GM23338 (cell line): ENCODE measurements around the gene FLNB. TPM values are rescaled to one million over a fixed set of nuclear protein-coding genes. Genes with fewer than 3 reads are reported as not detected.
A peak's percentile ranks its signal among the peaks of the same experiment; 100 is the strongest.

Experiments used
- ATAC-seq: fragments of 200-7000 bp; cut with Tn5 transposase; 3 replicates; pipeline ENCODE4 v1.9.1; 2020
- DNase-seq: peaks from one replicate; pipeline ENCODE4 v3.0.0-alpha.2; 2015; ENCODE audit warnings: low spot score
- H2AFZ ChIP-seq: fragments of 200-600 bp; sonication (generic); 2 replicates; pipeline ENCODE4 v1.8.0; 2016; ENCODE audit warnings: antibody characterized with exemption, mild to moderate bottlenecking, moderate library complexity
- H3F3A ChIP-seq: fragments of 200-600 bp; sonication (generic); replicated peaks from 2 replicates; pipeline ENCODE4 v1.8.0; 2017; ENCODE audit warnings: antibody characterized with exemption, mixed run types, low read depth
- H3K27ac ChIP-seq: fragments of 200-600 bp; sonication (generic); 2 replicates; pipeline ENCODE4 v1.6.1; 2016; ENCODE audit warnings: low read depth
- H3K27me3 ChIP-seq: fragments of 200-600 bp; sonication (generic); 2 replicates; pipeline ENCODE4 v1.8.0; 2016; ENCODE audit warnings: mild to moderate bottlenecking, mixed run types, moderate library complexity; ENCODE audit not compliant: insufficient read depth
- H3K36me3 ChIP-seq: fragments of 200-600 bp; sonication (generic); 2 replicates; pipeline ENCODE4 v1.8.0; 2016; ENCODE audit warnings: mild to moderate bottlenecking; ENCODE audit not compliant: insufficient read depth
- H3K4me1 ChIP-seq: fragments of 200-600 bp; sonication (generic); 2 replicates; pipeline ENCODE4 v1.8.0; 2016; ENCODE audit warnings: mild to moderate bottlenecking, moderate library complexity; ENCODE audit not compliant: insufficient read depth
- H3K4me2 ChIP-seq: fragments of 200-600 bp; sonication (generic); 2 replicates; pipeline ENCODE4 v1.7.1; 2017; ENCODE audit warnings: mixed run types
- H3K4me3 ChIP-seq: fragments of 200-600 bp; sonication (generic); 2 replicates; pipeline ENCODE4 v1.6.1; 2016; ENCODE audit warnings: mixed run types
- H3K79me2 ChIP-seq: fragments of 200-600 bp; sonication (generic); replicated peaks from 2 replicates; pipeline ENCODE4 v1.8.0; 2017; ENCODE audit warnings: mild to moderate bottlenecking; ENCODE audit not compliant: insufficient read depth
- H3K9me2 ChIP-seq: fragments of 200-600 bp; sonication (generic); 2 replicates; pipeline ENCODE4 v1.8.0; 2017; ENCODE audit not compliant: insufficient read depth
- H4K20me1 ChIP-seq: fragments of 200-600 bp; sonication (generic); replicated peaks from 2 replicates; pipeline ENCODE4 v1.8.0; 2017; ENCODE audit warnings: mild to moderate bottlenecking; ENCODE audit not compliant: insufficient read depth
- H3K27ac Mint-ChIP-seq: 2 replicates; pipeline ENCODE4 v1.8.0; 2020; ENCODE audit warnings: inconsistent platforms, mild to moderate bottlenecking, moderate library complexity, mixed read lengths
- H3K27me3 Mint-ChIP-seq: 3 replicates; pipeline ENCODE4 v1.8.0; 2022; ENCODE audit warnings: low read depth, mild to moderate bottlenecking, moderate library complexity, mixed read lengths, inconsistent platforms; ENCODE audit not compliant: insufficient read depth, poor library complexity
- H3K36me3 Mint-ChIP-seq: 3 replicates; pipeline ENCODE4 v1.8.0; 2021; ENCODE audit warnings: low read depth, mild to moderate bottlenecking, inconsistent platforms, moderate library complexity, mixed read lengths
- H3K4me1 Mint-ChIP-seq: 3 replicates; pipeline ENCODE4 v1.8.0; 2020; ENCODE audit warnings: mild to moderate bottlenecking, inconsistent platforms, mixed read lengths
- H3K4me3 Mint-ChIP-seq: 3 replicates; pipeline ENCODE4 v1.8.0; 2021; ENCODE audit warnings: moderate library complexity, mild to moderate bottlenecking, inconsistent platforms, mixed read lengths
- H3K9me3 Mint-ChIP-seq: 3 replicates; pipeline ENCODE4 v1.8.0; 2020; ENCODE audit warnings: moderate library complexity, mild to moderate bottlenecking, inconsistent platforms, mixed read lengths
- CREB1 ChIP-seq: fragments of 250-450 bp; sonication (Bioruptor Pico); IDR thresholded peaks from 2 replicates; pipeline ENCODE4 v1.5.0; 2020; ENCODE audit warnings: low read depth, mild to moderate bottlenecking, moderate library complexity
- EZH2 ChIP-seq: fragments of 200-600 bp; sonication (generic); IDR thresholded peaks from one replicate; pipeline ENCODE4 v1.8.0; 2017; ENCODE audit warnings: antibody characterized with exemption, mild to moderate bottlenecking, low read depth; ENCODE audit not compliant: unreplicated experiment
- EZH2phosphoT487 ChIP-seq: fragments of 200-600 bp; sonication (generic); IDR thresholded peaks from one replicate; pipeline ENCODE4 v1.8.1; 2018; ENCODE audit warnings: antibody characterized with exemption; ENCODE audit not compliant: unreplicated experiment
- JUNB ChIP-seq: IDR thresholded peaks from one replicate; pipeline ENCODE4 v1.6.1; 2016; ENCODE audit warnings: antibody characterized with exemption; ENCODE audit not compliant: unreplicated experiment
- NANOG ChIP-seq: IDR thresholded peaks from 2 replicates; pipeline ENCODE4 v1.6.1; 2016; ENCODE audit warnings: antibody characterized with exemption, borderline replicate concordance
- POLR2AphosphoS5 ChIP-seq: IDR thresholded peaks from 2 replicates; pipeline ENCODE4 v1.6.1; 2016; ENCODE audit warnings: antibody characterized with exemption, low read depth
- STAT1 ChIP-seq: IDR thresholded peaks from one replicate; pipeline ENCODE4 v1.6.1; 2016; ENCODE audit warnings: antibody characterized with exemption; ENCODE audit not compliant: unreplicated experiment
- ZNF114 ChIP-seq: fragments of 250-450 bp; sonication (Bioruptor Pico); IDR thresholded peaks from 2 replicates; pipeline ENCODE4 v1.5.0; 2020; ENCODE audit warnings: mild to moderate bottlenecking, moderate library complexity
- ZNF331 ChIP-seq: fragments of 250-450 bp; sonication (Bioruptor Pico); IDR thresholded peaks from 2 replicates; pipeline ENCODE4 v1.5.0; 2020; ENCODE audit warnings: low read depth, mild to moderate bottlenecking, moderate library complexity
- polyA plus RNA-seq: library from polyadenylated mRNA; unstranded; fragments of >200 nt; fragmentation: Nextera tagmentation; extraction: Ambion mirVana; gene quantifications from 2 replicates; pipeline ENCODE4 v1.2.1, GENCODE V29; 2016
- total RNA-seq: library from RNA; depleted of rRNA; stranded (reverse); fragments of >200 nt; shearing (Covaris generic); gene quantifications from 2 replicates; pipeline ENCODE4 v1.2.3, GENCODE V29; 2014
- TF ChIP-seq, protein P1 (sequence below): fragments of 250-450 bp; sonication (Bioruptor Pico); IDR thresholded peaks from 2 replicates; pipeline ENCODE4 v1.5.0; 2020; ENCODE audit warnings: mild to moderate bottlenecking, moderate library complexity
- TF ChIP-seq, protein P2 (sequence below), 2 experiments: fragments of 200-600 bp in 1 of 2; sonication (generic) in 1 of 2; conservative IDR thresholded peaks; 2 replicates each; pipeline versions ENCODE4 v1.5.1 to v1.6.1; 2016 to 2017; ENCODE audit warnings: antibody characterized with exemption in 2 of 2, low read depth in 2 of 2, mild to moderate bottlenecking in 2 of 2, moderate library complexity in 1 of 2
- TF ChIP-seq, protein P3 (sequence below): IDR thresholded peaks from 2 replicates; pipeline ENCODE4 v1.6.1; 2016; ENCODE audit warnings: antibody characterized with exemption
- TF ChIP-seq, protein P4 (sequence below): IDR thresholded peaks from one replicate; pipeline ENCODE4 v1.6.1; 2018; ENCODE audit warnings: antibody characterized with exemption; ENCODE audit not compliant: unreplicated experiment

Gene FLNB
- total and polyA plus RNA-seq, 2 experiments from 2014 or later, result 39.7 to 179 TPM

DNA sequence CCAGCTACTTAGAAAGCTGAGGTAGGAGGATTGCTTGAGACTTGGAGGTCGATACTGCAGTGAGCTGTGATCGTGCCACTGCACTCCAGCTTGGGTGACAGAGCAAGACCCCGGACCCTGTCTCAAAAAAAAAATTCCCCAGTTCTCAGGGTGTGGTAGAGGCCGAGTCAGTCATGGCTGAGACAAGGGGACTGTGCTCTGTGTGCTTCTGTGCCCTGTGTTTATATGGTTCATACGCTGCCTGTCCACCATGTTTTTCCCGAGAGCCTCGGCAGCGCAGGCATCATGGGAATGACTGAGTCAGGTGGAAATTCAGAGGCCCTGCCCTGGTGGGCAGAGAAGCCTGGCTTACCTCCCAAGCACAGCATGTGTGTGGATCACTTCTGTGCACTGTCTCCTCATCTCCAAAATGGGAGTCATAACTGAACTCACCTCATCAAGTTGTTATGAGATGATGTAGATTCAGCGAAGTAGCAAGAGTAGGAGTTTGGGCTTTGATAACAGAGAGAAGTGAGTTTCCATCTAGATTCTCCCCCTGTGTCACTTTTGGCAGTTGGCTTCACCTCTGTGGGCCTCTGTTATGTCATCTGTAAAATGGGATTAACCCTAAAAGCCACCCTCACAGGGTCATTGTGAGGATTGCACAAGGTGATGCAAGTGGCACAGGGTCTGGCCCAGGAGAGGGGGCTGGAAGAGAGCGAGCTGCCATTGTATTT, 56.9 kb downstream of the FLNB start:
- Histone ChIP-seq H3K36me3 (no peaks in the 10 kb centered on the region), H3K79me2 (peaks cover 98% of the 10 kb centered on the region), H2AFZ (no peak overlapping the region), H3K27ac (peak overlapping the region; percentile 67), H3K9me2 (no peaks in the 10 kb centered on the region), H3K4me1 (peaks cover 48% of the 10 kb centered on the region), H3K27me3 (no peaks in the 10 kb centered on the region), H4K20me1 (peaks cover 24% of the 10 kb centered on the region), H3K4me2 (peak overlapping the region; percentile 66; the same call in 1 of the 2 replicates), H3K4me3 (no peak overlapping the region), H3F3A (no peaks in the 10 kb centered on the region; the same call in 1 of the 2 replicates)
- ATAC-seq (no peak), DNase-seq (no peak)
- peak overlapping the region; percentile 57; the same call in 1 of the 2 replicates for H3K27ac Mint-ChIP-seq
- no peaks in the 10 kb centered on the region for H3K9me3 Mint-ChIP-seq
- H3K36me3 Mint-ChIP-seq, result no peaks in the 10 kb centered on the region
- peaks cover 6% of the 10 kb centered on the region for H3K27me3 Mint-ChIP-seq
- peaks cover 57% of the 10 kb centered on the region for H3K4me1 Mint-ChIP-seq
- no peak overlapping the region; the same call in 2 of the 3 replicates for H3K4me3 Mint-ChIP-seq
- TF ChIP-seq EZH2 (no peak), CREB1 (CRISPR knock-in tag) (no peak), EZH2phosphoT487 (no peak), NANOG (no peak), JUNB (no peak), STAT1 (no peak), POLR2AphosphoS5 (no peak), ZNF331 (CRISPR knock-in tag) (no peak), ZNF114 (no peak)
- TF ChIP-seq, protein P1, sequence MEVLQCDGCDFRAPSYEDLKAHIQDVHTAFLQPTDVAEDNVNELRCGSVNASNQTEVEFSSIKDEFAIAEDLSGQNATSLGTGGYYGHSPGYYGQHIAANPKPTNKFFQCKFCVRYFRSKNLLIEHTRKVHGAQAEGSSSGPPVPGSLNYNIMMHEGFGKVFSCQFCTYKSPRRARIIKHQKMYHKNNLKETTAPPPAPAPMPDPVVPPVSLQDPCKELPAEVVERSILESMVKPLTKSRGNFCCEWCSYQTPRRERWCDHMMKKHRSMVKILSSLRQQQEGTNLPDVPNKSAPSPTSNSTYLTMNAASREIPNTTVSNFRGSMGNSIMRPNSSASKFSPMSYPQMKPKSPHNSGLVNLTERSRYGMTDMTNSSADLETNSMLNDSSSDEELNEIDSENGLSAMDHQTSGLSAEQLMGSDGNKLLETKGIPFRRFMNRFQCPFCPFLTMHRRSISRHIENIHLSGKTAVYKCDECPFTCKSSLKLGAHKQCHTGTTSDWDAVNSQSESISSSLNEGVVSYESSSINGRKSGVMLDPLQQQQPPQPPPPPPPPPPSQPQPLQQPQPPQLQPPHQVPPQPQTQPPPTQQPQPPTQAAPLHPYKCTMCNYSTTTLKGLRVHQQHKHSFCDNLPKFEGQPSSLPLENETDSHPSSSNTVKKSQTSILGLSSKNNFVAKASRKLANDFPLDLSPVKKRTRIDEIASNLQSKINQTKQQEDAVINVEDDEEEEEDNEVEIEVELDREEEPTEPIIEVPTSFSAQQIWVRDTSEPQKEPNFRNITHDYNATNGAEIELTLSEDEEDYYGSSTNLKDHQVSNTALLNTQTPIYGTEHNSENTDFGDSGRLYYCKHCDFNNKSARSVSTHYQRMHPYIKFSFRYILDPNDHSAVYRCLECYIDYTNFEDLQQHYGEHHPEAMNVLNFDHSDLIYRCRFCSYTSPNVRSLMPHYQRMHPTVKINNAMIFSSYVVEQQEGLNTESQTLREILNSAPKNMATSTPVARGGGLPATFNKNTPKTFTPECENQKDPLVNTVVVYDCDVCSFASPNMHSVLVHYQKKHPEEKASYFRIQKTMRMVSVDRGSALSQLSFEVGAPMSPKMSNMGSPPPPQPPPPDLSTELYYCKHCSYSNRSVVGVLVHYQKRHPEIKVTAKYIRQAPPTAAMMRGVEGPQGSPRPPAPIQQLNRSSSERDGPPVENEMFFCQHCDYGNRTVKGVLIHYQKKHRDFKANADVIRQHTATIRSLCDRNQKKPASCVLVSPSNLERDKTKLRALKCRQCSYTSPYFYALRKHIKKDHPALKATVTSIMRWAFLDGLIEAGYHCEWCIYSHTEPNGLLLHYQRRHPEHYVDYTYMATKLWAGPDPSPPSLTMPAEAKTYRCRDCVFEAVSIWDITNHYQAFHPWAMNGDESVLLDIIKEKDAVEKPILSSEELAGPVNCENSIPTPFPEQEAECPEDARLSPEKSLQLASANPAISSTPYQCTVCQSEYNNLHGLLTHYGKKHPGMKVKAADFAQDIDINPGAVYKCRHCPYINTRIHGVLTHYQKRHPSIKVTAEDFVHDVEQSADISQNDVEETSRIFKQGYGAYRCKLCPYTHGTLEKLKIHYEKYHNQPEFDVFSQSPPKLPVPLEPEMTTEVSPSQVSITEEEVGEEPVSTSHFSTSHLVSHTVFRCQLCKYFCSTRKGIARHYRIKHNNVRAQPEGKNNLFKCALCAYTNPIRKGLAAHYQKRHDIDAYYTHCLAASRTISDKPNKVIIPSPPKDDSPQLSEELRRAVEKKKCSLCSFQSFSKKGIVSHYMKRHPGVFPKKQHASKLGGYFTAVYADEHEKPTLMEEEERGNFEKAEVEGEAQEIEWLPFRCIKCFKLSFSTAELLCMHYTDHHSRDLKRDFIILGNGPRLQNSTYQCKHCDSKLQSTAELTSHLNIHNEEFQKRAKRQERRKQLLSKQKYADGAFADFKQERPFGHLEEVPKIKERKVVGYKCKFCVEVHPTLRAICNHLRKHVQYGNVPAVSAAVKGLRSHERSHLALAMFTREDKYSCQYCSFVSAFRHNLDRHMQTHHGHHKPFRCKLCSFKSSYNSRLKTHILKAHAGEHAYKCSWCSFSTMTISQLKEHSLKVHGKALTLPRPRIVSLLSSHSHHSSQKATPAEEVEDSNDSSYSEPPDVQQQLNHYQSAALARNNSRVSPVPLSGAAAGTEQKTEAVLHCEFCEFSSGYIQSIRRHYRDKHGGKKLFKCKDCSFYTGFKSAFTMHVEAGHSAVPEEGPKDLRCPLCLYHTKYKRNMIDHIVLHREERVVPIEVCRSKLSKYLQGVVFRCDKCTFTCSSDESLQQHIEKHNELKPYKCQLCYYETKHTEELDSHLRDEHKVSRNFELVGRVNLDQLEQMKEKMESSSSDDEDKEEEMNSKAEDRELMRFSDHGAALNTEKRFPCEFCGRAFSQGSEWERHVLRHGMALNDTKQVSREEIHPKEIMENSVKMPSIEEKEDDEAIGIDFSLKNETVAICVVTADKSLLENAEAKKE, result no peak
- TF ChIP-seq, protein P2, sequence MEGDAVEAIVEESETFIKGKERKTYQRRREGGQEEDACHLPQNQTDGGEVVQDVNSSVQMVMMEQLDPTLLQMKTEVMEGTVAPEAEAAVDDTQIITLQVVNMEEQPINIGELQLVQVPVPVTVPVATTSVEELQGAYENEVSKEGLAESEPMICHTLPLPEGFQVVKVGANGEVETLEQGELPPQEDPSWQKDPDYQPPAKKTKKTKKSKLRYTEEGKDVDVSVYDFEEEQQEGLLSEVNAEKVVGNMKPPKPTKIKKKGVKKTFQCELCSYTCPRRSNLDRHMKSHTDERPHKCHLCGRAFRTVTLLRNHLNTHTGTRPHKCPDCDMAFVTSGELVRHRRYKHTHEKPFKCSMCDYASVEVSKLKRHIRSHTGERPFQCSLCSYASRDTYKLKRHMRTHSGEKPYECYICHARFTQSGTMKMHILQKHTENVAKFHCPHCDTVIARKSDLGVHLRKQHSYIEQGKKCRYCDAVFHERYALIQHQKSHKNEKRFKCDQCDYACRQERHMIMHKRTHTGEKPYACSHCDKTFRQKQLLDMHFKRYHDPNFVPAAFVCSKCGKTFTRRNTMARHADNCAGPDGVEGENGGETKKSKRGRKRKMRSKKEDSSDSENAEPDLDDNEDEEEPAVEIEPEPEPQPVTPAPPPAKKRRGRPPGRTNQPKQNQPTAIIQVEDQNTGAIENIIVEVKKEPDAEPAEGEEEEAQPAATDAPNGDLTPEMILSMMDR (conservative IDR thresholded peaks at IDR 0.05; ENCODE audit: low read depth in 2 of 2), result no peak
- TF ChIP-seq, protein P3, sequence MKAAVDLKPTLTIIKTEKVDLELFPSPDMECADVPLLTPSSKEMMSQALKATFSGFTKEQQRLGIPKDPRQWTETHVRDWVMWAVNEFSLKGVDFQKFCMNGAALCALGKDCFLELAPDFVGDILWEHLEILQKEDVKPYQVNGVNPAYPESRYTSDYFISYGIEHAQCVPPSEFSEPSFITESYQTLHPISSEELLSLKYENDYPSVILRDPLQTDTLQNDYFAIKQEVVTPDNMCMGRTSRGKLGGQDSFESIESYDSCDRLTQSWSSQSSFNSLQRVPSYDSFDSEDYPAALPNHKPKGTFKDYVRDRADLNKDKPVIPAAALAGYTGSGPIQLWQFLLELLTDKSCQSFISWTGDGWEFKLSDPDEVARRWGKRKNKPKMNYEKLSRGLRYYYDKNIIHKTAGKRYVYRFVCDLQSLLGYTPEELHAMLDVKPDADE, result no peak
- TF ChIP-seq, protein P4, sequence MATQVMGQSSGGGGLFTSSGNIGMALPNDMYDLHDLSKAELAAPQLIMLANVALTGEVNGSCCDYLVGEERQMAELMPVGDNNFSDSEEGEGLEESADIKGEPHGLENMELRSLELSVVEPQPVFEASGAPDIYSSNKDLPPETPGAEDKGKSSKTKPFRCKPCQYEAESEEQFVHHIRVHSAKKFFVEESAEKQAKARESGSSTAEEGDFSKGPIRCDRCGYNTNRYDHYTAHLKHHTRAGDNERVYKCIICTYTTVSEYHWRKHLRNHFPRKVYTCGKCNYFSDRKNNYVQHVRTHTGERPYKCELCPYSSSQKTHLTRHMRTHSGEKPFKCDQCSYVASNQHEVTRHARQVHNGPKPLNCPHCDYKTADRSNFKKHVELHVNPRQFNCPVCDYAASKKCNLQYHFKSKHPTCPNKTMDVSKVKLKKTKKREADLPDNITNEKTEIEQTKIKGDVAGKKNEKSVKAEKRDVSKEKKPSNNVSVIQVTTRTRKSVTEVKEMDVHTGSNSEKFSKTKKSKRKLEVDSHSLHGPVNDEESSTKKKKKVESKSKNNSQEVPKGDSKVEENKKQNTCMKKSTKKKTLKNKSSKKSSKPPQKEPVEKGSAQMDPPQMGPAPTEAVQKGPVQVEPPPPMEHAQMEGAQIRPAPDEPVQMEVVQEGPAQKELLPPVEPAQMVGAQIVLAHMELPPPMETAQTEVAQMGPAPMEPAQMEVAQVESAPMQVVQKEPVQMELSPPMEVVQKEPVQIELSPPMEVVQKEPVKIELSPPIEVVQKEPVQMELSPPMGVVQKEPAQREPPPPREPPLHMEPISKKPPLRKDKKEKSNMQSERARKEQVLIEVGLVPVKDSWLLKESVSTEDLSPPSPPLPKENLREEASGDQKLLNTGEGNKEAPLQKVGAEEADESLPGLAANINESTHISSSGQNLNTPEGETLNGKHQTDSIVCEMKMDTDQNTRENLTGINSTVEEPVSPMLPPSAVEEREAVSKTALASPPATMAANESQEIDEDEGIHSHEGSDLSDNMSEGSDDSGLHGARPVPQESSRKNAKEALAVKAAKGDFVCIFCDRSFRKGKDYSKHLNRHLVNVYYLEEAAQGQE, result no peak
